GM21515 (cell line): ENCODE results near the gene COL4A6.

ENCODE experiments used
- ATAC-seq: cut with Tn5 transposase; IDR thresholded peaks from one replicate; pipeline ENCODE4 v1.9.1; 2021; ENCODE audit not compliant: unreplicated experiment

Gene COL4A6

GRCh38 chrX:108219949-108220601 lies 218.1 kb downstream of the COL4A6 start:
- no peak for ATAC-seq

- no peak for ATAC-seq
Measured at GRCh38 chrX:108217876-108218275, 220.3 kb downstream of the COL4A6 start.

- no peak for ATAC-seq
Measured at GRCh38 chrX:108216919-108217571, 221.2 kb downstream of the COL4A6 start.

DNA sequence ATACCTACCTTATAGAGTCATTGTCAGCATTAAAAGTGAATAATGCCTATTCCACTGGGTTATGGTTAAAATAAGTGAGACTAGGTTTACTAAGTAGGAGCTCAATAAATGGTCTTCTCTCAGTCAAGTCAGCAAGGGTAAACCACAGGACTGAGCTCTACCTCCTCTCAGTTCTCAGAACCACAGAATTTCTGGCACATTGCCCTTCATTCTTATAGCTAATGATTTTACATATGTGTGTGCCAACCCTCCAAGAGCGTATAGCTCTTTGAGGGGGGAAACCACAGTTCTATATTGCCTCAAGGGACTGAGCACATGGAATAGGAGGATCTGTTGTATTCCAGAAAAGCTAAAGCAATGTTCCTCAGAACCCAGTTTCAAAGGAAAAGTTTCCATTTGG lies 221.8 kb downstream of the COL4A6 start:
- no peak for ATAC-seq

DNA sequence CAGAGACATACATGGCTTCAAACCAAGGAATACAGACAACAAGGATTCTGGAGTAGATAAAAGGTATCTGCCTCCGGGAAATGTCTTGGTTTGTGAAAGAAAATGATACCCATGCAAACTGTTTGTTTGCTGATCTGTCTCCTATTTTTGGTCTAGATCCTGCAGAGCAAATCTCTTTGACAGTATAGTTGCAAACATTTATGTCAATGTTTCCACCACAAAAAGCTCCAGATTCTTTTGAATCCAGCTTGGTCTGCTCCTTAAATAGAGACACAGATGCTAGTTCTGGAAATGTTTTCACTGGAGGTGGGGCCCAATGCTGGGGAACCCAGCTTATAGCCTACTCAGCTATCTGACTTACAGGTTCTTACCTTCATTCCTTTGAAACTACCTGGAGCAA lies 226.9 kb downstream of the COL4A6 start:
- ATAC-seq = no peak

DNA sequence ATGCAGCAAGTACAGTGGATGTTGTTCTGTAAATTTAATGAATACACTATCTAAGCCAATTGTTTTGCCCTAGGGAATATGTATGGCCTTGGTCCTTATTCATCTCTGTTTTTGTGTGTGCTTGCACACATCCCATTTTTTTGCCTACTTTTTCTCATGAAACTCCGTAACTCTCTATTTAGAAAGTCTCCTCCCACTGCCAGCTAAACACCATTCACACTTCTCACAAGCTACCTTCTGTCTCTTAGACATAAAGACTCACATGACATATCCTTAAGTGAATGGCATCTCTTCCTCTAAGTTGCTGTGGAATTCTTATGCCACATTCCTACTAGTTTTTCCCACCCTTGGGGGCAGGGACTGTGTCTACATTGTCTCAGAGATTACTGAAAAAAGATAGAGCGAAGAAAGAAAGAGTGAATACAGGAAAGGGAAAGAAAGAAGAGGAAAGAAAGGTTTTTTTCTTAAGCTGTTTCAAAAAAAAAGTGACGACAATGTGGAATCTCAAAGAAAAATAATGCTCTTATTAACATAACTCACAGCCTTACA lies 229.1 kb downstream of the COL4A6 start:
- ATAC-seq = no peak

DNA sequence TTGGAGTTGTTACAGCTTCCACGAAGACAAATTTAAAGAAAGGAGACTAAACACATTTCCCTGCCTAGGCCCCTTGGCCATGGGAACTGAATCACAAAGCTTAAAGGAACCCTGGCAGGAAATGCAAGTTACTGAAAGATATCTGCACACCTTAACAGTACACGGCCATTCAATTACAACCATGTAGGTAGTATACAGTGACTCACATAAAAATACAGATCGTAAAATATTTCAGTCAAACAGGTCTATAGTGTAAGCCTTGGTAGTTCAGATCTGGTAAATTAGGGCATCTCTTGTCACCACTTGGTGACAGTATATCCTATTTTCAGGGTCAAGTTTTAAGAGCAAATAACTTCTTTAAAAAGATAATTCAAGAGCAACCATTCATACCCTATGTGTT lies 234.7 kb downstream of the COL4A6 start:
- no peak for ATAC-seq

GRCh38 chrX:108199691-108200090 lies 238.5 kb downstream of the COL4A6 start:
- no peak for ATAC-seq

- ATAC-seq = no peak
Measured at GRCh38 chrX:108199041-108199440, 239.2 kb downstream of the COL4A6 start.

GRCh38 chrX:108198420-108198819 lies 239.8 kb downstream of the COL4A6 start:
- ATAC-seq = no peak

DNA sequence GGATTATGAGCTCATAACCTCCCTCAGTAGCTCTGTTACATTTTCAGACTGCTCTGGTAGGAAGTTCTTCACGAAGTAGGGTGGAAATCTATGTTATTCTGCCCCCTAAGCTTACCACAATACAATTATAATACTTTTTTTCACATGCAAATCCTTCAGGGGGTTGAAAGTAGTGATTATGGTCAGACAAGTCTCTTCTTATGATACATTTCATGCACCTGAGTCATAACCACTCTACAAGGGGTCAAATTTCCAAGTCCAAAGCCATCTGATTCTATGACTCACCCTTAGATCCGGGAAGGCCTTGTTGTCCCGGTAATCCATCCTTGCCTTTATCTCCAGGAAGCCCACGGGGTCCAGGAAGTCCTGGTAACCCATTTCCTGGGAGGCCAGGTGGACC lies 251.4 kb downstream of the COL4A6 start:
- ATAC-seq = no peak

DNA sequence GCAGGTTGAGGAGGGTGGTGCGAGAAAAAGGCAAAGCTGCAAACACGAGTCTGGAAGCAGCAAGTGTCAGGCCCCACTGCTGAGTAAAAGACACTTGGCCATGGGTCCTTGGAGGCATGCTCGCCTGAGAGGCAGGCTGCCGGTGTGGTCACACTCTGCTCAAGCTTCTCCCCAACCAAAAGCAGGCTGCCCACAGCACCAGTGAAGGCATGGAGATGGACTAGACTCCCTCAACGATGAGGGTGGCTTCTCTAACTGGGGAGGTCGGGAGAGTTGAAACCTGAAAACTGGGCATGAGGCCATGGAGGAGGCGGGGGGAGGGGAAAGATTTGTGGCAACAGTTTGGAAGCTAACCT lies 260.1 kb downstream of the COL4A6 start:
- no peak for ATAC-seq

DNA sequence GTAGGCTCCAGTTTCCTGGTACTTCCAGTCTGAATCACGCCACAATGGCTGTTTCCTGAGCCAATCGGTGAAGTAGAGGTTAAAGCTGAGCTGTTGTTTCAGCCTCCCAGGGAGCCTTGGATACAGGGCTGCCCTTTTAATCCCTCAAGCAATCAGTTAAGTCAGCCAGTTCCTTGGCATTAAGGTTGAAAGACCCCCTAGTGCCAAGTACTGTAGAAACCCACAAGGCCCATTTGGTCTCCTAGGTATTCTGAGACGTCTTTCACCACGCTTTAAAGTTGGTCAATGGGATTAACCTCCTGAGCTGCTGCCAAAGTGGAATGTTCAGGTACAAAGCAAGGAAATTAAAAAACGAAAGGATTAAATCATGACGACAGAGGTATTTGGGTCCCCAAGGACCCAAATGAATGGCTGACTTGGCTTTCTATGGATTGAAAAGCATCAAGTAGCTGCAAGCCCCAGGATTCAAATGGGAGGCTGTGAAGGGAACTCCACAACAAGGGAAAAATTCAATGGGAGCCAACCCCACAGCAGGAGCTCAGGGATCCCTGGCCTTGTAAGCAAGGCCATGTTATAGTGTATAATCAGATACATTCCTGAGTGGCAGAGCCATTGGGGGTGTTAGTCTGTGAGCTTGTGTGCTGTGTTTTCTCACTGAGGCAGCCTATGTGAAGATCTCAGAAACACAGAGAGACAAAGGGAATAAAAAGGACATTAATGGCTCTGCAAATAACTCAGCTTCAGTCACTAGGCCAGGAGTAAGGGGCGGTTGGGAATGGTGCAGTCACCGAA lies 260.7 kb downstream of the COL4A6 start:
- no peak for ATAC-seq

GRCh38 chrX:108173874-108174273 lies 264.3 kb downstream of the COL4A6 start:
- ATAC-seq = no peak

- ATAC-seq = no peak
Measured at GRCh38 chrX:108171671-108172070, 266.6 kb downstream of the COL4A6 start.

DNA sequence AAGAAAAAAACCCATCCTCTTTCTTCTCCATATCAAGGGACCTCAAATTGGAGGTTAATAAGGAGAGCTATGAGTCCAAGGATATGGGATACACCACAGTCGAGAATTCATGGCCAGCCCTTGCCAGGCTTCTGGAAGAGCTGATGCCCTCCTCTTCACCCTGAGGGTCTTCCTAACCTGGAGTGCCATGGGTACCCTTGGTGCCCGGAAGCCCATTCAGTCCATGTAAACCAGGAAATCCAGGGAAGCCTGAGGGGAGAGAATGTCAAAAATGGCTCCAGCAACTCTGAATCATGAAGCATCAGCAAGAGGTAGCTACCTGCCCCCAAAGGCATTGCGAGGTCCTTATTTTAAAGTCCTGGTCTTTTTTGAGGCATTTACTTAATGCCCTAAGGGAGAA lies 268.5 kb downstream of the COL4A6 start:
- no peak for ATAC-seq

DNA sequence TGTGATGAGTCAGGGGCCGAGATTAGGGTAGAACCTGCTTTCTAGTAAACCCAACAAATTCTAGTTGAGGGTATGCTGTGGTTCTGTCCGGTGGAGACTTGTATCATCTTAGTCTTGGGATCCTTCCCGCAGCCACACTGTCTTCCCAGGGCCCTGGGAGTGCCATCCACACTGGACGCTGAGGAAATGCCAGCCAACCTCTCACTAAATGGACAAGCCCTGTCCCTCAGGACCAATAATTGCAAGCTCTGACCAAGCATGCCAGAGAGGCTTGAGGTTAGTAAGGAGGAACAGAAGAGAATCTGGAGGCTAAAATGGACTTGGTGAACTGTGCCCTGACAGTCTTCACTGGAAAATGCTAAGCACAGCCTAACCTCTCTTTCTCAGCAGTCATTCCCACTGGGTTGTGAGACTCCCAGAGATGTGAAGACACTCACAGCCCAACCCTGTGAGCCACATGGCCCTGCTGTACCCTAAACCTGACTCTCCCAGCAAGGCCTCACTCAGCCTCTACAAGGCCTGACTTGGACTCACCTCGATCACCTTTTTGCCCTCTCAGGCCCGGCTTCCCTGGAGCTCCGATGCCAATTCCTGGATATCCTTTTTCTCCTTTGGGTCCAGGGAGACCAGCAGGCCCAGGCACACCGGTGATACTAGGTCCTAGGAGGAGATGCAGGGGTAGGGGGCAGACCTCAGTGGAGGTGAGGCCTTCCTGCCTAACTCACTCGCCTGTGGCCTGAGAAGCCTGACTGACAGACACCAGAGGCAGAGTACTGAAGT lies 269.1 kb downstream of the COL4A6 start:
- no peak for ATAC-seq

DNA sequence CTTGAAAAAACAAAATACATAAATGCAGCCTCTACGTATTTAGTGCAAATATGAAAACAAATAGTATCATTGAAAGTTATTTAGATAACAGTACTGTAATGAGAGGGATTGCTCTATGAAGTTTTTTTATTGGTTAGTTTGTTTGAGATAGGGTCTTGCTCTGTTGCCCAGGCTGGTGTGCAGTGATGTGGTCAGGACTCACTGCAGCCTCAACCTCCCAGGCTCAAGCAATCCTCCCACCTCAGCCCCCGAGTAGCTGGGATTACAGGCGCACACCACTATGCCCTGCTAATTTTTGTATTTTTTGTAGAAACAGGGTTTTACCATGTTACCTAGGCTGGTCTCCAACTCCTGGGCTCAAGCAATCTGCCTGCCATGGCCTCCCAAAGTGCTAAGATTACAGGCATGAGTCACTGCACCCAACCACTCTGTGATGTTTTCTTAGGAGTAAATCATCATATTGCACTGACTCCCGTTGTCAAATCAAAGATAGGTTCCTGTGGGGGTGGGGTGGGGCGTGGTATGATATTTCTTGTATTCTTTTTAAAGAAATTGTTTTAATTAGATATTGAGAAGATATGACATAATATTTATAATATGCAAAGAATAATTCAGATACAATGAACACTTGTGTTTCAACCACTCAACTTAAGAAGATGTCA lies 270.9 kb downstream of the COL4A6 start:
- no peak for ATAC-seq

- ATAC-seq = no peak
Measured at GRCh38 chrX:108165383-108166111, 272.7 kb downstream of the COL4A6 start.
